HG03439 (cell line): ENCODE data around the gene MYOZ2.

ENCODE experiments used
- ATAC-seq: cut with Tn5 transposase; IDR thresholded peaks from one replicate; pipeline ENCODE4 v1.9.1; 2021; ENCODE audit warnings: mild to moderate bottlenecking, moderate library complexity; ENCODE audit not compliant: unreplicated experiment

The MYOZ2 gene

DNA sequence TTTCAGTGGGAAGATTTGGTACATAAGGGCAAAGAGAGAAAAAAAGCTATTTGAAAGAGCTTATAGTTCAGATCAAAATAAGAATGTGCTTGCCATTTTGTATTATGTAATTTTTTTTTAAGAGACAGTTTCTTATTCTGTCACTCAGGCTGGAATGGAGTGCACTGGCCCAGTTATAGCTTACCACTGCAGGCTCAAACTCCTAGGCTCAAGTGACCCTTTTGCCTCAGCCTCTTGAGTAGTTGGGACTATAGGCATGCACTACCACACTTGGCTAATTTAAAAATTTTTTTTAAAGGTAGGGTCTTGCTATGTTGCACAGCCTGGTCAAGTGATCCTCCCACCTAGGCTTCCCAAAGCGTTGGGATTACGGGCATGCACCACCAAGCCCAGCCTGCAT is 54.7 kb downstream of the MYOZ2 start:
- ATAC-seq = no peak

DNA sequence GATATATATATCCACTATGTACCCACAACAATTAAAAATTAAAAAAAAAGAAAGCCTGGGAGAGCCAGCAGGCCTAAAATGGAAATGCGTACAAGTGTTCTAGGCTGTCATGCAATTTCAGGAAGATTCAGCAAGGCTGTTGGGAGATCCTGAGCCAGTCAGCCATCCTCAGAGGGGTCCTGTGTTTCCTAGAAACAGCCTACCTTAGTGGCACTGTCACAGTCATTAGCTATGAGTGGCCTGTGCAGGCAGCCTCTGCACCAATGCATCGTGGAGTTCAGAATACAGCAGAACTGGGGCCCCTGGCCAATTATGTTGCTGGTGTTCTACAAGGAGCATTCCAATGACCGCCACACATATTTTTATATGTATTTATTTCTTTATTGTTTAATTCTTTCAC is 55.9 kb downstream of the MYOZ2 start:
- no peak for ATAC-seq

DNA sequence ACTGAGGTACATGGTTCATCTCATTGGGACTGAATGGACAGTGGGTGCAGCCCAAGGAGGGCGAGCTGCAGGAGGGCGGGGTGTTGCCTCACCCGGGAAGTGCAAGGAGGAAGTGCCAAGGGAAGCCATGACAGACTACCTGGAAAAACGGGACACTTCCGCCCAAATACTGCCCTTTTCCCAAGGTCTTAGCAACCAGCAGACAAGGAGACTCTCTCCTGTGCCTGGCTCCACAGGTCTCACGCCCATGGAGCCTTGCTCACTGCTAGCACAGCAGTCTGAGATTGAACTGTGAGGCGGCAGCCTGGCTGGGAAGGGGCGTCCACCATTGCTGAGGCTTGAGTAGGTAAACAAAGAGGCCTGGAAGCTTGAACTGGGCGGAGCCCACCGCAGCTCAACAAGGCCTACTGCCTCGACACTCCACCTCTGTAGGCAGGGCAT is 62.2 kb downstream of the MYOZ2 start:
- ATAC-seq = no peak

DNA sequence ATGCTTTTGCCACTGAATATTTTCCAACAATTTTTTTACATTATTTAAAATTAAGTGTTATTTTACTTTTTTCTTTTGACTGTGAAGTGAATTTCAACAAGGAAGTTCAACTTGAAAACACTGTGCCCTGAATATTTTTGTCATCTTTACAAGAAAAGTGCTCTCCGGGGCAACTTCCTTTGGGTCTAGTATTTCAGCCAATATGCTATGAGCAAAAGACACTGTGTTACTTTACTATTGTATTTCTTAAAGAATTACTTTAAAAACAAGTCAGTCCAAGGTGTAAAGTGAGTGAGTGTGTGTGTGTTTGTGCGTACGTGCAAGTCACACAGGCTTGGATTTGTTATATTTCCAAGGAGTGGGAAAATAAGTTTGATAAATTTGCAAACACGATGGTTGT is 69.3 kb downstream of the MYOZ2 start:
- no peak for ATAC-seq

DNA sequence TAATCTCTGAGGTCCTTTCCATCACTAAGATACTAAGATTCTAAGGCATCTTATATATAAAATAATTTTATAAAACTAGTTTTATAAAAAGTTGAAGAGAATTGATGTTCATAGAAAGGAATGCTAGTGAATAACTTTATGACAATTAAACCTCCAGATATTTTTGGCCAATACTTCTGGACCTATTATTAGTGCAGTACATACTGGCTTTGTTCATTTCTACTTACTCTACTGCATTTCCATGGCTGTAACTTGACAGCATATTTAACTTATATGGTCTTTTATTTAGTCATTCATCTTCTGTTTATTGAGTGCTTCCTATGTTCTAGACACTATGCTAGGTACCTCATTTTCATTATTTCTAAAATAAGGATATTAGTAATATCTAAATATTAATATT is 70.1 kb downstream of the MYOZ2 start:
- ATAC-seq = no peak

DNA sequence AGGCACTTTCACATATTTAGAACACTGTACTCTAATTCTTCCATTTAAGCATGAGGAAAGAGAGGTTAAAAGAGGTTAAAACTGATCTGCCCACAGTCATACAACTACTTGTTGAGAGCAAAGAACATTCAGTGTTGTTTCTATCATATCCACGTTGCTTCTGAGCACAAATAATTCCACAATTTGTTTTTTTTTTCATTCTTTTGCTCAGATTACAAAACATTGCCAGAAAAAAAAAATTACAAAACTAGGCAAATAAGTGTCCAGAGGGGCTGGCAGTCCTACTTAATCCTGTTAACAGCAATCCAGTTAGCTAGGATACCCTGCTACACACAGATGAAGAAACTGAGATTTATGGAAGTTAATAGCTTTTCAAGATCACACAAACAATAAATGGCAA is 70.5 kb downstream of the MYOZ2 start:
- no peak for ATAC-seq

DNA sequence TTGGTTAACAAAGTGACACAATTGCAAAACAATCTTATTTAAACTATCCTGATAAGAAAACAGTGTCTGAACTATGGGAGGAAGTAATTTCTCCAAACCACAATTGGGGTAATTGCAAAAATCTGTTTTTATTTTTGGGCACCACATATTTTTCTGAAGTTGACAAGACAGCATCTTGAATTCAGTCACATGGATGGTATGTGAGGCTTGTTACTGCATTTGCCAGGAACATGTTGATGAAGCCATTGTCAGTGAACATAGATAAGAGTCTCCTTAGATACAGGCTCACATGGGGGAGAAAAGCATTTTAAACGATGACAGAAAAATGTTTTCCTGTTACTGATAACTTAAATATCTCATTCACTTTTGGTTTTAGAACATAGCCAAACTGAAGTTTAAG is 71.4 kb downstream of the MYOZ2 start:
- ATAC-seq = no peak

DNA sequence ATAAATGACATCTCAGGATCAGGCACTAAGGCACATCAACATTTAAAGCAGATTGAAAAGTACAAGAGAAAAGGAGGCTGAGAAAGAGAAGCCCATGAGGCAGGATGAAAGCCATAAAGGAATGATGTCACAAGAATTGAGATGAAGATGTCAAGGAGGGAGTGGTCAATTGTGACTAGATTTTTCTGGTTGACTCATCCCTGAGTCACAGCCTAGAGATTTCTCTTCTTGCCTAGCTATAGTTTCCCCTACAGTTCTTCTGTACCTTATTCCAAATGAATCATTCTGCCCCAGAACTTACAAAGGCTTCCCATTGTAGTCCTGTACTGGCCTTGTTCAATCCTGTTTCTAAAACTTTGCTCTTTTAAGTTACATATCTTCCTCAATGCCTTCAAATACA is 73.4 kb downstream of the MYOZ2 start:
- ATAC-seq = no peak

DNA sequence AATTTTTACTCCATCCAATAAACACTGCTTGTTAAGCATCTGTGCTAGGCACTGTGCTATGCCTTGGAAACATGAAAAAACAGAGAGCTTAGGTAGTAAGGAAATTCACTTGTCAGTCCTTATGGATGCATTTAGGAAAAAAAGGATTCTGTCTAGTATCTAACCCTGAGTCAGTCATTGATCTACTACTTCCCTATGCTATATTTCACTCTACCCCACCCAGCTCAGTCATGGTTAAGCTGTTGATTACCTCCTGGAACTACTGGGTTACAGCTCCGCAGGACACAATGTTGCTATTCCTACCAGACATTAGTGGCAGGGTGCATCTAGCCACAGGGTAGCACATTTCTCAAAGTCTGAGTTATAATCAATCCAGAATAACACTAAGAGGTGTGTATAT is 74.0 kb downstream of the MYOZ2 start:
- no peak for ATAC-seq

DNA sequence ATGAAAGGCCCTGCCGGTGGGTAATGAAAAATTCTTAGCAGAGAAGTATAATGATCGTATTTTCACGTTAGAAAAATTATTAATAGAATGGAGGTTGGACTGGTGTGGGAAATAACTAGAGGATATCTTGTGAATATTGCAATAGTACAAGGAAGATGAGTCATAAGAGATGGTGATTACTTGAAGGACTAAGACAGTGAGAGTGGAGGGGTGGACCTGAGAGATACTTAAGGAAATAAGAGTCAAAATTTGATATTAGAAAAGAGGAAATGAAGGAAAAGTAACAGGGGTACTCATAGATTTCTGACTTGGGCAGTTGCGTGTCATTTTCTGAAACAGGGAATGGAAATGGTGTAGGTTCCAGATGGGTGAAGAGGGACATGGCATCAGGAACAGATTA is 75.1 kb downstream of the MYOZ2 start:
- no peak for ATAC-seq

DNA sequence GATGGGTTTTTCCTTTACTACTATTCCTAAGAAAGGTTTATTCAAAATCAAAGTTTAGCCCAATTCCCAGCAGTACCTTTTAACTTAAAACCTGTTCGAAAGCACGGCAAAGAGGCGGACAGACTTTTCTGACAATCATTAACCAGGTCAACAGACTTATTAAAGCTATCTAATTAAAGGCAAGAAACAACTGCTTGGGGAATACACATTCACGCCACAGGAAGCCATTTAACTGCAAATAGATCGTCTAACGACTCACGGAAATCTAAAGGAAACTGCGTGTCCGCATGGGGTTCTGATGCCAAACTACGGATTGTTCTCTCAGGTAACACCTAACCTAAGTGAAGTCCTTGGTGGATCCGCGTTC is 76.2 kb downstream of the MYOZ2 start:
- peak; percentile 7 for ATAC-seq

DNA sequence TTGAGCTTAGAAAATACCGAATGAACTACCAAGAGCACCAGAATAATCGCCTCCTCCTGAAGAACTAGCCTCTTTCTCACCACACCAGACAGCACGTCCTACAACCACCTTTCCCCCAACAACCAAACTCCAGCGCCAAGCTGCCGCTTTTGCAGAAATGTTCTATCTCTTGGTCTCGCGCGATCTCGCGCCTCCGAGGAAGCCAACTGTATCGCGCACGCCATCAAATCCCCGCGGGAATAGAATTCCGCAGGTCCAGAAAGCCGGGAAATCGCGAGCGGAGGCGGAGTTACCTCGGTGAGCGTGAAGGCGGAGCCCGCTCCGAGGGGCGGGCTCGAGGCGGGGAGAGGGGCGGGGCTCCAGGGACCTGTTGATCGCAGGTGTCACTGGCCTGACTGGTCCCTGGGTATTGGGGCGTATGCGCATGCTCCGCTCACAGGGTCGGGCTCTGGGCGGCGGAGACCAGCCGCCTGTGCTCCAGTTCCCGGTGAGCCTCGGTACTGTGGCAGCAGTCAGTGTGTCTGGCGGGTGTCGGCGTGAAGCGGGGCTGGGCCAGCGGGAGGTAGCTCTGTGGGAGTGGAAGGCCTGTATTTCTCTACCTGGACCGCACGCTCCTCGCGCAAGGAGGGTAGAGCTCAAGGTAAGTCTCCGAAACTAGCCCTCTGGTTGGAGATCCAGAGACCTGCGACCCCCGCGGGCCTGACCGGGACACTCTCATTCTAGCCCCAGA is 76.8 kb downstream of the MYOZ2 start, which contains the start of gene USP53:
TSS of gene USP53 (plus strand) at position 480 of the 730 bp plus-strand sequence. CDS start 27,047 bp downstream, outside the sequence.
- peak; percentile 95 for ATAC-seq

DNA sequence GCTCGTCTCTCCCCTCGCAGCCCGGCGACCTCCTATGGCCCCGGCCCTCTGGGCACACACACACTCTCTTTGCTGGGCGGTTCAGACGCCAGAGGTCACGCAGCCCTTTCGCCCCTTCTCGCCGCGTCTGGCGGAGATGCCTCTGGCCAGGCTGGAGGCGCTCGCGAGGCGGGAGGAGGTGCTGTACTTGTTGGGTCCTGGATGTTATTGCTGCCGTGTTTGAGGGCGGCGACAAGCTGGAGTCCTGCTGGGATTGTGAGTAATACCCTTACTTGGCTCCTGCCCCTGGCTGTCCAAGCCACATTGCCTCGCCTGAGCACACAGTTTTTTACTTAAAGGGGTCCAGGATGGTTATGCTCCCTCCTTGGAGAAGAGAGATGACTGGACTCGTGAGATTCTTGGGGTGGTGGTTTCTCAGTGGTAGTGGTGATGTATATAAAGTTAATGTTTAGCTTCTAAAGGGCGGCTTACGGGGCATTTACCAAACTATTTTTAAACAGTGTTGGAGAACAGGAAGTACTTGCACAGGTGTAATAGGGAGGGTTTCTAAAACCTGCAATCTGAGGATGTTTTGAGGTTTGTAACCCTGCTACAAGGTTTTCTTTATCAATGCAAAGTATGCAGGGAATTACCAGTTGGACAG is 77.5 kb downstream of the MYOZ2 start:
- peak; percentile 64 for ATAC-seq

DNA sequence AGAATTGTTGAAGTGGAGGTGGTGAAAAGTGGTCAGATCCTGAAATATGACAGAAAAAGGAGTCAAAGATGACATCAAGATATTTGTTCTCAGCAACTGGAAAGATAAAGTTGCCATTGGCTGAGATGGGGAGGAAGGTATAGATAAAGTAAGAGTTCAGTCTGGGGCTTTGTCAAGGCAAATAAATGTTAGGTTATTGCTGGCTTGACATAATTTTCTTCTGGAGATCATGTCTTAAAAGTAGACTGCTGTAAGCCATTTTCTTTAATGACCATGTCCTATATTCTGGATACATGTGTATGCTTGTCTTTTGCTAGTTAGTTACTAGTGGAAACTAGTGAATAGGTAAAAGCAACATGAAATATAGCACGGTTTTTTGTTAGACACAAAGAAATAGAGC is 82.5 kb downstream of the MYOZ2 start:
- ATAC-seq = no peak

DNA sequence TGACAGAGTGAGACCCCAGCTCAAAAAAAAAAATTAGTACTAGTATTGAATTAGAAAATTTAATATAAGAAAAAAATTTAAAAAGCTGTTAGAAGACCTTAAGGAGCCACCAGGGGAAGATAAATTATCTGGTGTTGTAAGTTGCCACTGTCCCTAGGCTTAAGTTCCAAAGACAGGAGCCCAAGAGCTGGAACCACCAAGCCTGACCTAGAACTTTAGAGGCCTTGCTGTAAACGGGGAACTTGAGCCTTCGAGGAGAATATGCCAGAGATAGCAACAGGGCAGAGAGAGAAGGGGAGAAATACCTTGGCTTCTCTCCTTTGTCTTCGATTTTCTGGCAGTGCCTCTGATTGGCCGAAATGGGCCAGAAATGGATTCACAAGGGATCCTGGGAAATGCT is 85.8 kb downstream of the MYOZ2 start:
- no peak for ATAC-seq

DNA sequence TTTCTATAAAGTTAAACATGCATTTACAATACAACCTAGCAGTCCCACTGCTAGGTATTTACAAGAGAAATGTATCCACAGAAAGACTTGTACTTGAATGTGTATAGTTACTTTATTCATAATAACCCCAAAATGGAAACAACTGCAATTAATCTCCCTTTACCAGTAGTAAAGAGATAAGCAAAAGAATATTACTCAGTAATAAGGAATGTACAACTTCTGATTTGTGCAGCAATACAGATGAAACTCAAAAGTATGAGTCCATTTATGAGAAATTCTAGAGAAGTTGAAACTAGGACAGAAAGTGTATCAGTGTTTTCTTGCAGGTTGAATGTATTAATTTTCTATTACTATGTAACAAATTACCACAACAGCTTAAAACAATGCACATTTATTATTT is 92.1 kb downstream of the MYOZ2 start:
- ATAC-seq = no peak

DNA sequence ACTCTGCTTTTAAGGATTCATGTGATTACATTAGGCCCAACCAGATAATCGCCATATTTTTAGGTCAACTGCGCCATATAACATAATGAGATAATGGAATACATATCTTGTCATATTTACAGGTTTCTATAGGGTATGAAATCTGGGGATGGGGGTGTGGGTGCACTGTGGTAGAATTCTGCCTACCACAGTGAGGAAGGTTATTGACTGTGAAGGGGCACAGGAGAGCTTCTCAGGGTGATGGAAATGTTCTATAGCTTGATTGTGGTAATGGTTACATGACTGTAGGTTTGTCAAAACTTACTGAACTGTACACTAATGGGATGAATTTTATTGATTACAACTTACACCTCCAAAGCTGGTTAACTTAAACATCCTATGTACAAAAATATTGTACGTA is 92.8 kb downstream of the MYOZ2 start:
- ATAC-seq = no peak

DNA sequence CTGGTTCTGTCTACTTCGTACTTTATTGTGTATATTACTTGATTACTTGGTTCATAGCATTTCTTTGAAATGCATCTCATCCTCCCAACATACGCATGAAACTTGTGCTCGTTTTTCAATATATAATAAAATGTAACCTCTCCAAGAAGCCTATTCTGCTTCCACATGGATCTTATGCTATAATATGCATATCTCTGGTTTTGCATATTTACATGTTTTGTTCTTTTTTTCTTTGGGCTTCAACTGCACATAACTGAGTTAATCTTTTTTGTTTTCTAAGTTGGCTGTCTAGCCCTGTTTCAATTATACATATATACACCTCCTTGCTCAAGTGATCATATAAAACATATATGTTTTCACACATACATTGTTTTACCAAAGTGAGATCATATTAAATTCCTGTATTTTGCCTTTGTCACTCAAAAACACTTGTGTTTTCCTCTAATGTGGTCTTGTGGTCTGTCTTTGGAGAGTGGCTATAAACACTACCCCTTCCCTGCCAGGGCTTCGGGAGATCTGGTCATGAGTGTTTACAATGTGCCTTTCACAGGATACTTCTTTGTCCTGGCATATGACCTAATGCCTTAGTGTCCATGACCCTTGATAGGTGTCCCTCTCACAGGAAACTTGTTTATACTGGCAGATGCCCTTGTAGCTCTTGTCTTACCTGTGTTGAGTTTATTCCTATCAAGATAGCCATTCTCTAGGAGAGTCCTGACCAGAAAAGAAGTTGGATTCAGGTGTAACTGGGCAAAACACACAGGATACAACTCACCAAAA is 94.5 kb downstream of the MYOZ2 start:
- no peak for ATAC-seq

DNA sequence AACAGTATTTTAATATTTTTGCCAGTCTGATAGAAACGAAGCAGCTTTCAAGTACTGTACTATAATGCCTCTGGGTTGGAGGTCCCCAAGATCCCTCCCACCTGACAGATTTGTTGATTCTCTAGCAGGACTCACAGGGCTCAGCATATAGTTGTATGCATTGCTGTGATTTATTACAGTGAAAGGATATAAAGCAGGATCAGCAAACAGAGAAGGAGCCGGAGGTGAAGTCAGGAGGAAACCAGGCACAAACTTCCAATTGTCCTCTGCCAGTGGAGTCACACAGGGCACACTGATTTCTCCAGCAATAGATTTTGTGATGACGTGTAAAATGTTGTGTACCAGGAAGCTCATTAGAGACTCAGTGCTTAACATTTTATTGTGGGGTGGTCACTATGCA is 95.9 kb downstream of the MYOZ2 start:
- ATAC-seq = no peak

DNA sequence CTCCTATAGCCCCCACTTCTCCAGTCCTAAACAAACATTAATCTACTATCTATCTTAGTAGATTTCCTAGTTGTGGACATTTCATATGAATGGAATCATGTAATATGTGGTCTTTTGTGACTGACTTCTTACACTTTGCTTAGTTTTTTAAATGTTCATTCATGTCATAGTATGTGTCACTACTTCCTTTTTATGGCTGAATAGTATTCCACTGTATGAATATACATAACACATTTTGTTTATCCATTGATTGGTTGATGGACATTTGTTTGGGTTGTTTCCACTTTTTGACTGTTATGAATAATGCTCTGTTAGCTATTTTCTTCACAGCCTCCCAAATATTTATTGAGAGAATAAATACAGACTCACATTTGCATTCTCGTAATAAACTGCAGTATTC is 96.7 kb downstream of the MYOZ2 start:
- no peak for ATAC-seq

DNA sequence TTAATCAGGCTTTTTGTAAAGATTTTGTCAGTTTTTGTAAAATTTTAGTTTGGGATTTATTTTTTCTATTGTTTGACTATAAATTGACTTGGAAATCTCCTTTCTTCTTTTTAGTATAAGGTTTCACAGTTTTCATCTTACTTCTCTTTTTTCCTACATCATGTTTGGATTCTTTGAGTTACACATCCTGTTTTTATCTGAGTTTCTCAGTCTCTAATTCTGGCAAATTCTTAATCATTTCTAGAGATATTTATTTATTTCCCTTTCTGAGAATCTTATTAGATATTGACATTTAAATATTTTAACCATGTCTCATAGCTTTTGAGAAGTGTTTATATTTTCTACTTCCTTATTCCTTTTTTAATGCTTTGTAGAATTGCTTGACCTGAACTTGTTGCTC is 97.6 kb downstream of the MYOZ2 start:
- ATAC-seq = no peak

DNA sequence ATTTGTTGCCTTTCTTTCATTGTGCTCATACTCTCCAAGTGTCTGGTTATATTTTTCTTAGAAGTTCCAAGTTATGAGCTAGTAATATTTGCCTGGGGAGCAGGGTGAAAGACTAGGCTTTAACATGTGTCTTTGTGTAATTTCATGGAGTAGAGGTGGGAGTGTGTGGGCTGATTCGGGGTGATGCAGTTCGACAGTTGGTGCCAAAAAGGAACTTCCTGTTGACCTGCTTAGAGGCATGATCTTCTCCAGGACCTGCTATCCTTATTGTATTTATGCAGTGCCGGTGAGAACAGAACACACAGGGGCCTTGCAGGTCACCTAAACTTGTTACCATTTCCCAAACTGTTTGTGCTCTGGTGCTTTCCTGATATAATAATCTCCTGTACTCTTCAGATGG is 98.1 kb downstream of the MYOZ2 start:
- ATAC-seq = no peak
